PC-3 (cell line): Measurements from ENCODE around the gene SOAT2. TPM values are rescaled to one million over a fixed set of nuclear protein-coding genes. Genes with fewer than 3 reads are reported as not detected.
A peak's percentile ranks its signal among the peaks of the same experiment; 100 is the strongest.

ENCODE experiments used
- ATAC-seq: fragments of 200-7000 bp; cut with Tn5 transposase; 2 replicates; pipeline ENCODE4 v1.9.1; 2020; ENCODE audit warnings: mild to moderate bottlenecking, moderate library complexity
- BruUV-seq: library from RNA; stranded (reverse); fragments of 400-500 nt; replicated peaks from 2 replicates; lab custom pipeline; 2021; lab: Mats Ljungman, UMichigan
- CTCF ChIA-PET: fragments of 300-600 bp; sonication (Branson Sonifier 250); formaldehyde crosslinking; loops from one replicate; lab custom pipeline; 2022; ENCODE audit warnings: antibody characterized with exemption; lab: Charles Lee
- POLR2A ChIA-PET: fragments of 300-600 bp; sonication (Branson Sonifier 250); formaldehyde crosslinking; loops from one replicate; lab custom pipeline; 2022; ENCODE audit warnings: antibody characterized with exemption; ENCODE audit not compliant: unreplicated experiment; lab: Charles Lee
- DNase-seq: peaks from one replicate; pipeline ENCODE4 v3.0.0-alpha.2; 2015
- H2AFZ ChIP-seq: fragments of 300-600 bp; sonication (generic); 2 replicates; pipeline ENCODE4 v1.6.0; 2016; ENCODE audit warnings: antibody characterized with exemption, low read length
- H3F3A ChIP-seq: fragments of 300-600 bp; sonication (generic); one replicate; pipeline ENCODE4 v1.6.0; 2017; ENCODE audit warnings: antibody characterized with exemption, low read length, control low read depth, mild to moderate bottlenecking; ENCODE audit not compliant: unreplicated experiment
- H3K27ac ChIP-seq: fragments of 300-600 bp; sonication (generic); 2 replicates; pipeline ENCODE4 v1.5.1; 2016; ENCODE audit warnings: mild to moderate bottlenecking, low read length
- H3K27me3 ChIP-seq: fragments of 300-600 bp; sonication (generic); 2 replicates; pipeline ENCODE4 v1.6.1; 2016; ENCODE audit warnings: low read length, mixed read lengths
- H3K36me3 ChIP-seq: fragments of 300-600 bp; sonication (generic); 2 replicates; pipeline ENCODE4 v1.6.1; 2016; ENCODE audit warnings: low read depth, mixed run types, low read length, mixed read lengths
- H3K4me1 ChIP-seq: fragments of 300-600 bp; sonication (generic); 2 replicates; pipeline ENCODE4 v1.5.1; 2016; ENCODE audit warnings: low read length; ENCODE audit not compliant: insufficient read depth
- H3K4me2 ChIP-seq: fragments of 300-600 bp; sonication (generic); 2 replicates; pipeline ENCODE4 v1.6.0; 2016; ENCODE audit warnings: low read length
- H3K4me3 ChIP-seq: fragments of 300-600 bp; sonication (generic); 2 replicates; pipeline ENCODE4 v1.5.1; 2016; ENCODE audit warnings: mild to moderate bottlenecking, low read length, mixed read lengths
- H3K79me2 ChIP-seq: fragments of 300-600 bp; sonication (generic); 2 replicates; pipeline ENCODE4 v1.6.1; 2017; ENCODE audit warnings: low read length, mixed read lengths
- H3K9ac ChIP-seq: fragments of 300-600 bp; sonication (generic); 2 replicates; pipeline ENCODE4 v1.6.0; 2016; ENCODE audit warnings: mild to moderate bottlenecking, low read length
- H3K9me2 ChIP-seq: fragments of 300-600 bp; sonication (generic); replicated peaks from 2 replicates; pipeline ENCODE4 v1.6.1; 2016; ENCODE audit warnings: mixed run types, low read length, mixed read lengths
- H3K9me3 ChIP-seq: fragments of 300-600 bp; sonication (generic); 2 replicates; pipeline ENCODE4 v1.6.1; 2016; ENCODE audit warnings: low read length, mixed read lengths
- H4K20me1 ChIP-seq: fragments of 300-600 bp; sonication (generic); 2 replicates; pipeline ENCODE4 v1.6.1; 2016; ENCODE audit warnings: low read length, mixed read lengths
- CTCF ChIP-seq: fragments of 300-600 bp; sonication (generic); conservative IDR thresholded peaks from 2 replicates; pipeline ENCODE4 v1.5.1; 2017; ENCODE audit warnings: antibody characterized with exemption, low read depth, mild to moderate bottlenecking, low read length
- EZH2 ChIP-seq: fragments of 300-600 bp; sonication (generic); IDR thresholded peaks from one replicate; pipeline ENCODE4 v1.6.1; 2017; ENCODE audit warnings: antibody characterized with exemption, mild to moderate bottlenecking, low read length; ENCODE audit not compliant: unreplicated experiment
- EZH2phosphoT487 ChIP-seq: fragments of 300-600 bp; sonication (generic); IDR thresholded peaks from 2 replicates; pipeline ENCODE4 v1.6.1; 2018; ENCODE audit warnings: mild to moderate bottlenecking, antibody characterized with exemption, low read length, borderline replicate concordance
- intact Hi-C: fragments of 100-400 bp; cut with micrococcal nuclease; formaldehyde crosslinking; loops from 2 replicates; pipeline ENCODE4 v1.9.0; 2023
- total RNA-seq: library from RNA; depleted of rRNA; stranded (reverse); fragments of >200 nt; gene quantifications from 2 replicates; pipeline ENCODE4 v1.2.3, GENCODE V29; 2014

Gene SOAT2
- total RNA-seq, 1 experiment from 2014 or later, result 0.07 TPM

GRCh38 chr12:53170876-53171724, 67.8 kb downstream of the SOAT2 start:
- Histone ChIP-seq H4K20me1 (no peaks in the 10 kb centered on the region), H3K9me3 (no peaks in the 10 kb centered on the region), H3K27me3 (no peaks in the 10 kb centered on the region), H3F3A (peaks cover 7% of the 10 kb centered on the region), H3K36me3 (no peaks in the 10 kb centered on the region), H3K4me2 (no peak overlapping the region), H3K4me1 (peaks cover 52% of the 10 kb centered on the region), H3K4me3 (no peak overlapping the region), H3K79me2 (no peaks in the 10 kb centered on the region), H3K9me2 (no peaks in the 10 kb centered on the region), H2AFZ (no peak overlapping the region), H3K9ac (no peak overlapping the region), H3K27ac (no peak overlapping the region)
- POLR2A ChIA-PET, result interaction anchor here (0.5 kb wide), 1 partner anchor 128 kb away, joined by 3 read pairs; no protein-coding TSS in a partner anchor
- TF ChIP-seq EZH2 (no peak), CTCF (no peak), EZH2phosphoT487 (no peak)
- ATAC-seq, result no peak
- DNase-seq, result no peak
- CTCF ChIA-PET, result no interaction called here
- BruUV-seq, result no TSS peak
- intact Hi-C loops, result loop anchor here (10.0 kb wide), 1 partner anchor 106 kb away; no protein-coding TSS in a partner anchor

GRCh38 chr12:53171725-53172329, 68.5 kb downstream of the SOAT2 start:
- intact Hi-C loops, result loop anchor here (10.0 kb wide), 1 partner anchor 107 kb away; no protein-coding TSS in a partner anchor
- ATAC-seq, result no peak

More at GRCh38 chr12:53171725-53172329, 68.5 kb downstream of the SOAT2 start:
- Histone ChIP-seq H3K79me2 (no peaks in the 10 kb centered on the region), H3K4me3 (no peak overlapping the region), H3K27me3 (no peaks in the 10 kb centered on the region), H3K9me3 (no peaks in the 10 kb centered on the region), H3K4me2 (no peak overlapping the region), H3K4me1 (peaks cover 47% of the 10 kb centered on the region), H2AFZ (no peak overlapping the region), H3K36me3 (no peaks in the 10 kb centered on the region), H3K9ac (no peak overlapping the region), H3K27ac (no peak overlapping the region), H4K20me1 (no peaks in the 10 kb centered on the region), H3F3A (peaks cover 7% of the 10 kb centered on the region), H3K9me2 (no peaks in the 10 kb centered on the region)
- CTCF ChIA-PET, result no interaction called here
- peak; percentile 18 for DNase-seq
- no peak for TF ChIP-seq EZH2
- TF ChIP-seq EZH2phosphoT487, result no peak
- no peak for TF ChIP-seq CTCF
- POLR2A ChIA-PET, result no interaction called here
- no TSS peak for BruUV-seq
